ENCODE data around the gene DRICH1. TPM values are rescaled to one million over a fixed set of nuclear protein-coding genes. Genes with fewer than 3 reads are reported as not detected.
"Not testable (repeated sequence)": the region's sequence is repeated elsewhere in the genome, so short reads cannot be mapped to it uniquely, and the experiment has no call there.

DRICH1 gene
- total RNA-seq, 1 experiment from 2014 or later = not detected

GRCh38 chr22:23598805-23599518 lies 33.2 kb downstream of the DRICH1 start:
- no peak for DNase-seq (ENCODE audit: low read depth)

- not testable (repeated sequence) for DNase-seq (ENCODE audit: low read depth)
These were observed 34.4 kb downstream of the DRICH1 start for GRCh38 chr22:23597576-23598268.

DNA sequence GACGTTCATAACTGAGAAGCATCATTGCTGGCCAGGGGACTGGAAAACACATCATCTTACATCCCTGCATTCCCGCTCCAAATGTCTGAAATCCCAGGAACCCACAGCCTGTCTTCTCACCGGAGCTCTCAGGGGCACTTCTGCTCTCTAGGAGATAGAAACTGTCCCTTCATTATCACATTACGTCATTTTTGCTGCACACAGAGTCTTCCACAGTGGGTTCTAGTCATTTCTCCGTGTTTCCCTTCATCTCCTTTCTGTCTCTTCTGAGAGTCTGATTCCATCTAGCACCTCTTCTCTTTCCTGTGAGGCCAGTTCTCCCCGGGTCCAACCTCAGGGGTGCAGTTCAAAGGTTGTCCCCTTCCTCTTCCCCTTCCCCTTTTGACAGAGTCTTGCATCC lies 36.2 kb downstream of the DRICH1 start:
- not testable (repeated sequence) for DNase-seq (ENCODE audit: low read depth)

DNA sequence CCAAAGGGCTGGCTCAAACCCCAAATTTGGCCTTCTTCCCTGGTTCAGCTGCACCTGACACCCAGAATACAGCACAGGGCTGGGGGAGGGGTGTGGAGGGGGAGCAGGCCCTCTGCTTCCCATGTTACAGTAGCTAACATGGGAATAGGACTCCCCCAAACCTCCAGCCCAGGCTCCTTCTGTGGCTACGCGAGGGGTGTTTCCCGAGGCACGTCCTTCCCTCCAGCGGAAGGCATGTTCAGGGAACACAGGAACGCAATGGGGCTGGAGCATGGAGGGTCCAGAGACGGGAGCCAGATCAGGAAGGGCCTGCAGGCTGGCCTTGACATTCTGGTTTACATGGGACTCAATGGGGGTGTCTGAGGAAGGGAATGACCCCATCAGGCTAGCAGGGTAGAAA lies 40.3 kb downstream of the DRICH1 start:
- no peak for DNase-seq (ENCODE audit: low read depth)

DNA sequence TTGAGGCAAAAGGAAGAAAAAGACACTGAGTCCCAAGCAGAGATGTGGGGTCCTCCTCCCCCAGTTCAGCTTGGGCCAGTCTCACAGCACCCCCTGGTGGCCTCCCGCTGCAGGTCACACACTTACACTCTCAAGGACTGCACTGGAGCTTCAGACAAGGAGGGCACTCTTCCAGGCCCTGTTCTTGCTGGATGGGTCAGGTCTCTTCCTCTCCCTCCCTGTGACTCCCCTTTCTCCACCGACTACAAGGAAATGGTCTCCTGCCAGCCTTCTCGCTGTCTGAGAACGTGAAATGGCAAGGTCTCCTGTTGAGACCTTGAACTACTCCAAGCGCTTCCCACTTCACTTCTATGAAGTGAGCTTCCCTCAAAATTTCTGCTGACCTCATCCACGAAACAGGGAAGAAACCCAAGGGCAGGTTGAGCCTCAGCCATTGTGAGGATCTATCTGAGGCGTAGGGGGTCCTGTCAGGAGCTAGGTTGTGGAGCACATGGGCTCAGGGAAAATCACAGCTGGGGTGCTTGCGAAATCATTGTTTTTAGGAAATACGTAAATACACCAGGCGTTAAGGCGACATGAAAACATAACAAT lies 40.8 kb downstream of the DRICH1 start:
- DNase-seq (ENCODE audit: low read depth) = peak; percentile 33

DNA sequence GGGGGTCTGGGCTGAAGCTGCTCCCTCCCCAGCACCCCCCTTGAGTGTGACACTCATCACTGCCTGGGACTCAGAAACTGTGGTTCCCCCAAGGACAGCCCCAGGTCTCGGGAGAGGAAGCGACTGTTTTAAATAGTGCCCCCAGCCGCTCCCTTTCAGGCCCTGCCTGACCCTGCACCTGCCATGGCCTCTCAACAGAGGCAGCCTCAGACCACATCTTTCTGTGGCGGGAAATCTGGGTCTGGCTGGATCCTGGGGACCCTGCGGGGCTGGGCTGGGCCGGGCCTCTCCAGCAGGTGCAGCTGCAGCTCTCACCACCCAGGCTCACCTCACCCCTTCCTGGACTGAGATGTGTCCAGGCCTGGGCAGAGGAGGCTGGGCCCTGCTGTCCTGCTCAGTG lies 48.3 kb downstream of the DRICH1 start:
- DNase-seq (ENCODE audit: low read depth) = no peak

DNA sequence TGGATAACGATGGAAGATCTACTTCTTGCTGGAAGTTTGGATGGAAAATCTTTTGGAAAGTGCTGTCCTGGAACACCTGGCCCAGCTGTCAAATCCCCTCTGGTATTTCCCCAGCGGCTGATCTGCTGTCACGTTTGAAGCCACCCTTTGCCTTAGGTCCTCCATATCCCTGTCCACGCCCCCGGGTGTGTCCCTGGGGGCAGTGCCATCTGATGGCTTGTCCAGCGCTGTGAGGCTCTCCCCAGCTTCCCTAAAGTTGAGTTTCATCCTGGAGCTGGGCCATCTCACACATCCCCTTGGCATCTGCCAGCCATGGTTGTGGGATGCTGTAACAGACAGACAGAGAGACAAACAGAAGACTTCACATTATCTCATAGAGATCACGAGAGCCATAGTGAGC lies 49.0 kb downstream of the DRICH1 start:
- no peak for DNase-seq (ENCODE audit: low read depth)

GRCh38 chr22:23581260-23581650 lies 50.9 kb downstream of the DRICH1 start:
- DNase-seq (ENCODE audit: low read depth) = no peak

DNA sequence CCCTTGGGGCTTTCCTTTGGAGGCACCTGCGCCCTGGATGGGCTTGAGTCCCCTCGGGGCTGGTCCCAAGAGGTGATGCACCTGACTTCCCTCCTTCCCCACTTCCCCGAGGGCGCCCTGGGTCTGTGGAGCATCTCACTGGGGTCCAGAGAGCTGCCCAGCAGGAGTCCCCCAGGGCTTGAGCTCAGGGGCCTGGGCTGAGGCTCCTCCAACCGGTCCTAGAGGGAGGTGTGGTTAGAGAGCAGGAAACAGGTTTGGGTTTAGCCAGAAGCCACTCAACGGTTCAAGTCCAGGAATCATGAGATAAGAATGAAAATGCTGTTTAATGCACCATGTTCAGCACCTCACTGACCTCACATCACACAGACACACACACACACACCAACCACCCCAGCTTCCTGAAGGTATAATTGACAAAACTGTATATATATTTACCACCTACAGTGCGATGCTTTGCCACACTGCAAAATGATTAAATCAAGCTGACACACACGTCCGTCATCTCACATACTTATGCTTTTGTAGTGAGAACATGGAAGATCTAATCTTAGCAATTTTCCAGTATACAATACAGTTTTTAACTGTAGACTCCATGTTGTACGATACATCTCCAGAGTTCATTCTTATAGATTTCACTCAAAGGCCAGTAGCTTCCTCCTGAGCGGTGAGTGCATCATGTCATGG lies 51.4 kb downstream of the DRICH1 start:
- DNase-seq (ENCODE audit: low read depth) = no peak

- no peak for DNase-seq (ENCODE audit: low read depth)
These were observed 52.1 kb downstream of the DRICH1 start, which contains the start of gene IGLL1 for GRCh38 chr22:23579870-23580575. Gene IGLL1 (minus strand): TSS chr22:23580290. CDS start chr22:23580190, 100 bp downstream.

DNA sequence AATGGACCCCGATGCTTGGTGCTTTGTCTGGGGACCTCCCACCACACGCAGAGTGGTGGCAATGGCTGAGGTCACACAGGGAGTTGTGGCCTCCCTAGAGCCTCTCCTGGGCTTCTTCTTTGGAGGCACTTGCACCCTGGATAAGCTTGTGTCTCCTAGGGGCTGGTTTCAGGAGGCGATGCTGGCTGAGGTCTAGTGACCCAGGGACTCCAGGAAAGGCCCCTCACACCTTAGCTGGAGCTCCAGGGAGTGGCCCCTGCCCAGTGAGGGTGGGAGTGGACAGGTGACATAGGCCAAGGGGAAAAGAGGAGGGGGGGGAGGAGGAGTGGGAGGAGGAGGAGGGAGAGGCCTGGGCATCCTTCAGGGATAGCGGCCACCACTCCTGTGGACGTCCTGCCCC lies 52.8 kb downstream of the DRICH1 start:
- DNase-seq (ENCODE audit: low read depth) = no peak

- no peak for DNase-seq (ENCODE audit: low read depth)
These were observed 53.8 kb downstream of the DRICH1 start for GRCh38 chr22:23578306-23578705.

DNA sequence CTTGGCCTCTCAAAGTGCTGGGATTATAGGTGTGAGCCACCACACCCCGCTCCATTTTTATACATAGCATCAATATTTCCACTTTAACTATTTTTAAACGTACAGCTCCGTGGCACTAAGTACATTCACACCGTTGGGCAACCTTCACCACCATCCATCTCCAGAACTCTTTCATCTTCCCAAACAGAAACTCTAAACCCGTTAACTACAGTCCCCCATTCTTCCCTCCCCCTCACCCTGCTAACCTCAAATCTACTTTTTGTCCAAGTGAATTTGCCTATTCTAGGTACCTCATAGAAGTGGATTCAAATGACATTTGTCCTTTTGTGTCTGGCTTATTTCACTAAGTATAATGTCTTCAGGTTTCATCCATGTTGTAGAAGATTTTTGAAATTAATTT lies 55.4 kb downstream of the DRICH1 start:
- DNase-seq (ENCODE audit: low read depth) = no peak

DNA sequence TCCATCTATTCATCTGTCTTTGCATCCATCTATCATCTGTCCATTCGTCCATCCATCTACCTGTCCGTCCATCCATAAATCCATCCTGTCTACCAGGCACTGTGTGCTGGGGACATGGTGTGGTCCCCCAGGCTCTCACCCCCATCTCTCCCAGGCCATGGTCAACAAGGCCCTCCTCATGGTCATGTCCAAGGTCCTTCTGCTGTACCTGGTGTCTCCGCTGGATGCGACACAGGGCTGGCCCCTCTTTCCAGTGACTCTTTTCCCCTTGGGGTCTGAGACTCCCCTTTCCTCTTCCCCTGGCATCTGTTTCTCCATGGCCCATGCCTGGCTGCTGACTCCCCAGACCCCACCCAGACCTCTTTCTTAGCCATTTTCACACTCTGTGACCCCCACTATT lies 56.5 kb downstream of the DRICH1 start:
- DNase-seq (ENCODE audit: low read depth) = no peak

- DNase-seq (ENCODE audit: low read depth) = no peak
These were observed 57.2 kb downstream of the DRICH1 start for GRCh38 chr22:23574877-23575276.

GRCh38 chr22:23574371-23574811 lies 57.7 kb downstream of the DRICH1 start:
- DNase-seq (ENCODE audit: low read depth) = no peak

- not testable (repeated sequence) for DNase-seq (ENCODE audit: low read depth)
These were observed 58.4 kb downstream of the DRICH1 start for GRCh38 chr22:23573701-23574235.

GRCh38 chr22:23573106-23573505 lies 59.0 kb downstream of the DRICH1 start:
- not testable (repeated sequence) for DNase-seq (ENCODE audit: low read depth)

GRCh38 chr22:23571486-23571885 lies 60.6 kb downstream of the DRICH1 start:
- no peak for DNase-seq (ENCODE audit: low read depth)

GRCh38 chr22:23570681-23571080 lies 61.4 kb downstream of the DRICH1 start:
- DNase-seq (ENCODE audit: low read depth) = no peak

GRCh38 chr22:23569716-23570115 lies 62.4 kb downstream of the DRICH1 start:
- DNase-seq (ENCODE audit: low read depth) = no peak
